Fibroblast of lung (primary cell): ENCODE data around the gene POLR2J. TPM values are rescaled to one million over a fixed set of nuclear protein-coding genes. Genes with fewer than 3 reads are reported as not detected.
A peak's percentile ranks its signal among the peaks of the same experiment; 100 is the strongest.

Source experiments
- DNase-seq, 2 donors: peaks; one replicate each; pipeline versions ENCODE4 v3.0.0 to v3.0.0-alpha.2; 2010; ENCODE audit warnings: low read depth in 2 of 2
- H2AFZ ChIP-seq: 2 replicates; pipeline ENCODE4 v1.5.1; 2012; ENCODE audit warnings: low read length, control low read depth, inconsistent platforms
- H3K27ac ChIP-seq: 2 replicates; pipeline ENCODE4 v1.5.1; 2011; ENCODE audit warnings: low read length, control low read depth; ENCODE audit not compliant: insufficient read depth
- H3K27me3 ChIP-seq: 2 replicates; pipeline ENCODE4 v1.5.1; 2011; ENCODE audit warnings: mild to moderate bottlenecking, low read length; ENCODE audit not compliant: control insufficient read depth, insufficient read depth
- H3K36me3 ChIP-seq: 2 replicates; pipeline ENCODE4 v1.5.1; 2011; ENCODE audit warnings: low read length; ENCODE audit not compliant: control insufficient read depth, insufficient read depth
- H3K4me1 ChIP-seq: 2 replicates; pipeline ENCODE4 v1.5.1; 2011; ENCODE audit warnings: low read length; ENCODE audit not compliant: control insufficient read depth, insufficient read depth; ENCODE audit errors: extremely low read depth
- H3K4me2 ChIP-seq: 2 replicates; pipeline ENCODE4 v1.5.1; 2011; ENCODE audit warnings: low read length, control low read depth; ENCODE audit not compliant: insufficient read depth; ENCODE audit errors: extremely low read depth
- H3K4me3 ChIP-seq, 4 experiments: fragments of 200-600 bp in 1 of 4; sonication (generic) in 1 of 4; replicated peaks in 1 of 4; 2 replicates each; pipeline ENCODE4 v1.5.1; 2011 to 2016; ENCODE audit warnings: low read length in 4 of 4, low read depth in 3 of 4, mild to moderate bottlenecking in 3 of 4, control low read depth in 2 of 4, inconsistent platforms in 1 of 4, mixed read lengths in 1 of 4; ENCODE audit not compliant: insufficient read depth in 1 of 4; ENCODE audit errors: control extremely low read depth in 1 of 4
- H3K79me2 ChIP-seq: 2 replicates; pipeline ENCODE4 v1.5.1; 2012; ENCODE audit warnings: mild to moderate bottlenecking, low read length, inconsistent platforms; ENCODE audit not compliant: control insufficient read depth, insufficient read depth
- H3K9ac ChIP-seq: 2 replicates; pipeline ENCODE4 v1.5.1; 2011; ENCODE audit warnings: mild to moderate bottlenecking, low read length, control low read depth; ENCODE audit not compliant: insufficient read depth
- H3K9me3 ChIP-seq: 2 replicates; pipeline ENCODE4 v1.5.1; 2012; ENCODE audit warnings: low read depth, low read length; ENCODE audit not compliant: control insufficient read depth, insufficient read depth
- H4K20me1 ChIP-seq: 2 replicates; pipeline ENCODE4 v1.5.1; 2011; ENCODE audit warnings: low read length; ENCODE audit not compliant: control insufficient read depth, insufficient read depth; ENCODE audit errors: extremely low read depth
- CTCF ChIP-seq, 2 donors: IDR thresholded peaks in 1 of 2; conservative IDR thresholded peaks in 1 of 2; 1 replicate in 1 of 2; 2 replicates in 1 of 2; pipeline ENCODE4 v1.5.1; 2011 to 2012; ENCODE audit warnings: low read length in 2 of 2, control low read depth in 1 of 2, inconsistent platforms in 1 of 2, low read depth in 1 of 2, mild to moderate bottlenecking in 1 of 2
- EZH2 ChIP-seq: IDR thresholded peaks from 2 replicates; pipeline ENCODE4 v1.5.1; 2012; ENCODE audit warnings: low read length, control low read depth, mild to moderate bottlenecking; ENCODE audit errors: missing control alignments
- polyA plus RNA-seq, 2 donors: library from polyadenylated mRNA; depleted of rRNA in 1 of 2; stranded (reverse) in 1 of 2; unstranded in 1 of 2; fragments of >200 nt; gene quantifications; 2 replicates each; pipeline ENCODE4 v1.2.1, GENCODE V29; 2011 to 2012; ENCODE audit warnings: missing spikeins in 1 of 2
- total RNA-seq: library from RNA; depleted of rRNA; stranded (reverse); fragments of >200 nt; gene quantifications from 2 replicates; pipeline ENCODE4 v1.2.1, GENCODE V29; 2014

Gene POLR2J
- total and polyA plus RNA-seq, 2 donors (not counting 1 experiment from before 2014, with no cell fraction given), result 37.2 to 55.3 TPM

GRCh38 chr7:102467581-102468477, 10.9 kb downstream of the POLR2J start:
- no peak overlapping the region for H2AFZ ChIP-seq
- no peak overlapping the region for H3K4me3 ChIP-seq
- no peaks in the 10 kb centered on the region for H4K20me1 ChIP-seq
- no peaks in the 10 kb centered on the region for H3K9me3 ChIP-seq
- peaks cover 15% of the 10 kb centered on the region for H3K79me2 ChIP-seq
- H3K27ac ChIP-seq, result no peak overlapping the region
- H3K36me3 ChIP-seq, result peaks cover 15% of the 10 kb centered on the region
- H3K27me3 ChIP-seq, result no peaks in the 10 kb centered on the region
- TF ChIP-seq EZH2 (no peak), CTCF (conservative IDR thresholded peaks at IDR 0.05 in 1 of 2, IDR thresholded peaks at IDR 0.05 in 1 of 2; ENCODE audit: low read depth in 1 of 2, low read length in 2 of 2) (no peak)
- peaks cover 9% of the 10 kb centered on the region for H3K4me1 ChIP-seq
- H3K4me2 ChIP-seq, result no peak overlapping the region
- H3K9ac ChIP-seq, result no peak overlapping the region
- no peak for DNase-seq

GRCh38 chr7:102466097-102466496, 12.6 kb downstream of the POLR2J start:
- H3K79me2 ChIP-seq, result peaks cover 17% of the 10 kb centered on the region
- no peaks in the 10 kb centered on the region for H3K27me3 ChIP-seq
- peak overlapping the region in 3 of 4 experiments; percentile 74 to 87 (median 86) for H3K4me3 ChIP-seq
- peak overlapping the region; percentile 61 for H3K4me2 ChIP-seq
- H3K4me1 ChIP-seq, result peaks cover 9% of the 10 kb centered on the region
- H3K36me3 ChIP-seq, result peaks cover 6% of the 10 kb centered on the region
- no peaks in the 10 kb centered on the region for H4K20me1 ChIP-seq
- no peak for DNase-seq
- no peak for TF ChIP-seq EZH2
- no peaks in the 10 kb centered on the region for H3K9me3 ChIP-seq
- H3K27ac ChIP-seq, result peak overlapping the region; percentile 8
- H3K9ac ChIP-seq, result no peak overlapping the region
- no peak overlapping the region for H2AFZ ChIP-seq

- Histone ChIP-seq H3K9me3 (no peaks in the 10 kb centered on the region), H3K4me3 (peak within 1 kb of the TSS; percentile 74 to 98 (median 86)), H3K27ac (peak within 1 kb of the TSS; percentile 72), H2AFZ (peak within 1 kb of the TSS; percentile 86), H3K4me2 (peak within 1 kb of the TSS; percentile 100), H3K79me2 (peaks cover 17% of the 10 kb centered on the region), H3K4me1 (peaks cover 9% of the 10 kb centered on the region), H3K36me3 (peaks cover 2% of the 10 kb centered on the region), H3K27me3 (no peaks in the 10 kb centered on the region), H3K9ac (peak within 1 kb of the TSS; percentile 87), H4K20me1 (no peaks in the 10 kb centered on the region)
- peak in 1 of 2 donors; percentile 1 for TF ChIP-seq CTCF (conservative IDR thresholded peaks at IDR 0.05 in 1 of 2, IDR thresholded peaks at IDR 0.05 in 1 of 2; ENCODE audit: low read depth in 1 of 2, low read length in 2 of 2)
- TF ChIP-seq EZH2, result no peak
- peak; percentile 84 to 87 for DNase-seq
Measured at GRCh38 chr7:102464577-102465280, 14.0 kb downstream of the POLR2J start, which contains the start of the genes ALKBH4 and LRWD1. Gene ALKBH4, minus strand, starts transcription at chr7:102464863. Its CDS starts 27 bp downstream, at chr7:102464836. Gene LRWD1, plus strand, starts transcription at chr7:102464984. Its CDS starts 97 bp downstream, at chr7:102465081.
